DND-41 (cell line): ENCODE data around the gene MARCHF6.
"Not testable (repeated sequence)": the region's sequence is repeated elsewhere in the genome, so short reads cannot be mapped to it uniquely, and the experiment has no call there.

ENCODE experiments used
- CTCF ChIP-seq: IDR thresholded peaks from 2 replicates; pipeline ENCODE4 v1.5.1; 2012; ENCODE audit warnings: borderline replicate concordance, low read length, moderate library complexity, mild to moderate bottlenecking; ENCODE audit not compliant: poor library complexity, severe bottlenecking; ENCODE audit errors: extremely low read depth
- EZH2 ChIP-seq: IDR thresholded peaks from 3 replicates; pipeline ENCODE4 v1.6.1; 2012; ENCODE audit warnings: borderline replicate concordance, low read depth, mild to moderate bottlenecking, moderate library complexity, low read length, inconsistent platforms; ENCODE audit not compliant: severe bottlenecking

- not testable (repeated sequence) for TF ChIP-seq CTCF, EZH2
Measured at GRCh38 chr5:10375146-10375545, 21.7 kb downstream of the MARCHF6 start.
